Neural progenitor cell (in vitro differentiated cells): ENCODE results near the gene TAS2R16. TPM values are rescaled to one million over a fixed set of nuclear protein-coding genes. Genes with fewer than 3 reads are reported as not detected.
A peak's percentile ranks its signal among the peaks of the same experiment; 100 is the strongest.

Source experiments
- DNase-seq: peaks from one replicate; pipeline ENCODE4 v3.0.0-alpha.2; 2016; ENCODE audit warnings: low spot score
- H2AFZ ChIP-seq: fragments of 200-600 bp; sonication (generic); replicated peaks from 2 replicates; pipeline ENCODE4 v1.6.1; 2016; ENCODE audit warnings: antibody characterized with exemption
- H3F3A ChIP-seq: fragments of 200-600 bp; sonication (generic); 2 replicates; pipeline ENCODE4 v1.6.1; 2016; ENCODE audit warnings: antibody characterized with exemption, low read depth
- H3K27ac ChIP-seq: fragments of 200-600 bp; sonication (generic); 2 replicates; pipeline ENCODE4 v1.5.1; 2016; ENCODE audit warnings: mild to moderate bottlenecking
- H3K27me3 ChIP-seq: fragments of 200-600 bp; sonication (generic); 2 replicates; pipeline ENCODE4 v1.6.1; 2016; ENCODE audit warnings: mild to moderate bottlenecking, moderate library complexity
- H3K36me3 ChIP-seq: fragments of 200-600 bp; sonication (generic); 2 replicates; pipeline ENCODE4 v1.5.1; 2016
- H3K4me1 ChIP-seq: fragments of 200-600 bp; sonication (generic); 2 replicates; pipeline ENCODE4 v1.6.1; 2016; ENCODE audit warnings: mixed run types
- H3K4me2 ChIP-seq: fragments of 200-600 bp; sonication (generic); 2 replicates; pipeline ENCODE4 v1.6.1; 2016
- H3K4me3 ChIP-seq: fragments of 200-600 bp; sonication (generic); 2 replicates; pipeline ENCODE4 v1.5.1; 2016
- H3K79me2 ChIP-seq: fragments of 200-600 bp; sonication (generic); 2 replicates; pipeline ENCODE4 v1.6.1; 2016; ENCODE audit warnings: low read depth
- H3K9ac ChIP-seq: fragments of 200-600 bp; sonication (generic); 2 replicates; pipeline ENCODE4 v1.6.1; 2016
- H3K9me3 ChIP-seq: fragments of 200-600 bp; sonication (generic); 2 replicates; pipeline ENCODE4 v1.5.1; 2016; ENCODE audit warnings: low read depth
- H4K20me1 ChIP-seq: fragments of 200-600 bp; sonication (generic); 2 replicates; pipeline ENCODE4 v1.6.1; 2016; ENCODE audit warnings: low read depth
- H3K27ac Mint-ChIP-seq: 3 replicates; pipeline ENCODE4 v1.8.0; 2021; ENCODE audit warnings: mixed read lengths
- H3K27me3 Mint-ChIP-seq: 2 replicates; pipeline ENCODE4 v1.8.0; 2022; ENCODE audit warnings: low read depth, mild to moderate bottlenecking, inconsistent platforms, moderate library complexity, mixed read lengths; ENCODE audit not compliant: insufficient read depth
- H3K36me3 Mint-ChIP-seq: 3 replicates; pipeline ENCODE4 v1.8.0; 2021; ENCODE audit warnings: mixed read lengths
- H3K4me1 Mint-ChIP-seq: 3 replicates; pipeline ENCODE4 v1.8.0; 2021; ENCODE audit warnings: mixed read lengths
- H3K4me3 Mint-ChIP-seq: 3 replicates; pipeline ENCODE4 v1.8.0; 2021; ENCODE audit warnings: mild to moderate bottlenecking, moderate library complexity, mixed read lengths
- H3K9me3 Mint-ChIP-seq: 3 replicates; pipeline ENCODE4 v1.8.0; 2020; ENCODE audit warnings: mixed read lengths
- EZH2 ChIP-seq: fragments of 200-600 bp; sonication (generic); IDR thresholded peaks from 2 replicates; pipeline ENCODE4 v1.6.1; 2017; ENCODE audit warnings: antibody characterized with exemption, mild to moderate bottlenecking, moderate library complexity
- EZH2phosphoT487 ChIP-seq: fragments of 200-600 bp; sonication (generic); IDR thresholded peaks from 2 replicates; pipeline ENCODE4 v1.6.1; 2017; ENCODE audit warnings: antibody characterized with exemption
- total RNA-seq: library from RNA; depleted of rRNA; stranded (reverse); fragments of >200 nt; gene quantifications from 2 replicates; pipeline ENCODE4 v1.2.3, GENCODE V29; 2015; ENCODE audit warnings: low replicate concordance
- TF ChIP-seq, protein P1 (sequence below): fragments of 200-600 bp; sonication (generic); IDR thresholded peaks from 2 replicates; pipeline ENCODE4 v1.5.1; 2017; ENCODE audit warnings: antibody characterized with exemption, mild to moderate bottlenecking

Gene TAS2R16
- total RNA-seq, 1 donor from 2014 or later: not detected

DNA sequence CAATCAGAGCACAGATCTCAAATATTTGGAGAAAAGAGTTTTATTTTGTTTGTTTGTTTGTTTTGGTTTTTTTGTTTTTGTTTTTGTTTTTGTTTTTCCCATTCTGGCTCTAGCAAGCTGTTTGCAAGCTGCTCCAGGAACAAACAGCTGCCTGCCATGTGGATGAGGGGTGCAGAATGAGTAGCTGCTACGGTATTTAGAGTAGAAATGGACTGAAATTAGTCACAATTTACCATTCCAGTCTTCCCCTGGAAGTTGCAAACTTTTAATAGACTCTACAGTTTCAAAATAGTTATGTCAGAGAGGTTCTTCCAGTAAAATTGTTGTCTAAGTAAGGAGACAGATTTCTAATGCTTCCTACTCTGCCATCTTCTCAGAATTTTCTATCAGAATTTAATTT, 27.1 kb upstream of the TAS2R16 start:
- TF ChIP-seq EZH2 (no peak), EZH2phosphoT487 (no peak)
- TF ChIP-seq, protein P1, sequence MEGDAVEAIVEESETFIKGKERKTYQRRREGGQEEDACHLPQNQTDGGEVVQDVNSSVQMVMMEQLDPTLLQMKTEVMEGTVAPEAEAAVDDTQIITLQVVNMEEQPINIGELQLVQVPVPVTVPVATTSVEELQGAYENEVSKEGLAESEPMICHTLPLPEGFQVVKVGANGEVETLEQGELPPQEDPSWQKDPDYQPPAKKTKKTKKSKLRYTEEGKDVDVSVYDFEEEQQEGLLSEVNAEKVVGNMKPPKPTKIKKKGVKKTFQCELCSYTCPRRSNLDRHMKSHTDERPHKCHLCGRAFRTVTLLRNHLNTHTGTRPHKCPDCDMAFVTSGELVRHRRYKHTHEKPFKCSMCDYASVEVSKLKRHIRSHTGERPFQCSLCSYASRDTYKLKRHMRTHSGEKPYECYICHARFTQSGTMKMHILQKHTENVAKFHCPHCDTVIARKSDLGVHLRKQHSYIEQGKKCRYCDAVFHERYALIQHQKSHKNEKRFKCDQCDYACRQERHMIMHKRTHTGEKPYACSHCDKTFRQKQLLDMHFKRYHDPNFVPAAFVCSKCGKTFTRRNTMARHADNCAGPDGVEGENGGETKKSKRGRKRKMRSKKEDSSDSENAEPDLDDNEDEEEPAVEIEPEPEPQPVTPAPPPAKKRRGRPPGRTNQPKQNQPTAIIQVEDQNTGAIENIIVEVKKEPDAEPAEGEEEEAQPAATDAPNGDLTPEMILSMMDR: no peak
- Mint-ChIP-seq H3K9me3 (peaks cover 12% of the 10 kb centered on the region), H3K4me3 (no peak overlapping the region), H3K27me3 (no peaks in the 10 kb centered on the region), H3K4me1 (peaks cover under 1% of the 10 kb centered on the region), H3K27ac (no peak overlapping the region), H3K36me3 (no peaks in the 10 kb centered on the region)
- no peaks in the 10 kb centered on the region for H3K4me1 ChIP-seq
- H4K20me1 ChIP-seq: no peaks in the 10 kb centered on the region
- no peaks in the 10 kb centered on the region for H3F3A ChIP-seq
- H3K27me3 ChIP-seq: no peaks in the 10 kb centered on the region
- H3K27ac ChIP-seq: no peak overlapping the region
- H3K79me2 ChIP-seq: no peaks in the 10 kb centered on the region
- no peak overlapping the region for H3K4me3 ChIP-seq
- peak overlapping the region; percentile 85 for H2AFZ ChIP-seq
- DNase-seq: no peak
- H3K9me3 ChIP-seq: no peaks in the 10 kb centered on the region
- no peak overlapping the region for H3K4me2 ChIP-seq
- no peak overlapping the region for H3K9ac ChIP-seq
- peaks cover 6% of the 10 kb centered on the region for H3K36me3 ChIP-seq

- no peaks in the 10 kb centered on the region for H3K27me3 ChIP-seq
- no peak overlapping the region for H3K27ac ChIP-seq
- H2AFZ ChIP-seq: no peak overlapping the region
- no peaks in the 10 kb centered on the region for H3K36me3 Mint-ChIP-seq
- no peaks in the 10 kb centered on the region for H3K79me2 ChIP-seq
- H3K9ac ChIP-seq: no peak overlapping the region
- no peak for TF ChIP-seq EZH2phosphoT487
- TF ChIP-seq, protein P1: no peak
- TF ChIP-seq EZH2: no peak
- H3K9me3 Mint-ChIP-seq: no peaks in the 10 kb centered on the region
- no peaks in the 10 kb centered on the region for H3K4me1 ChIP-seq
- H3K4me1 Mint-ChIP-seq: peaks cover 3% of the 10 kb centered on the region
- no peaks in the 10 kb centered on the region for H3K36me3 ChIP-seq
- H3K4me3 Mint-ChIP-seq: no peak overlapping the region
- H3F3A ChIP-seq: no peaks in the 10 kb centered on the region
- H3K4me2 ChIP-seq: no peak overlapping the region
- H3K9me3 ChIP-seq: no peaks in the 10 kb centered on the region
- H3K4me3 ChIP-seq: no peak overlapping the region
- no peak for DNase-seq
- H3K27ac Mint-ChIP-seq: no peak overlapping the region
- H3K27me3 Mint-ChIP-seq: no peaks in the 10 kb centered on the region
- no peaks in the 10 kb centered on the region for H4K20me1 ChIP-seq
These were observed 16.9 kb upstream of the TAS2R16 start for GRCh38 chr7:123012435-123012834.

DNA sequence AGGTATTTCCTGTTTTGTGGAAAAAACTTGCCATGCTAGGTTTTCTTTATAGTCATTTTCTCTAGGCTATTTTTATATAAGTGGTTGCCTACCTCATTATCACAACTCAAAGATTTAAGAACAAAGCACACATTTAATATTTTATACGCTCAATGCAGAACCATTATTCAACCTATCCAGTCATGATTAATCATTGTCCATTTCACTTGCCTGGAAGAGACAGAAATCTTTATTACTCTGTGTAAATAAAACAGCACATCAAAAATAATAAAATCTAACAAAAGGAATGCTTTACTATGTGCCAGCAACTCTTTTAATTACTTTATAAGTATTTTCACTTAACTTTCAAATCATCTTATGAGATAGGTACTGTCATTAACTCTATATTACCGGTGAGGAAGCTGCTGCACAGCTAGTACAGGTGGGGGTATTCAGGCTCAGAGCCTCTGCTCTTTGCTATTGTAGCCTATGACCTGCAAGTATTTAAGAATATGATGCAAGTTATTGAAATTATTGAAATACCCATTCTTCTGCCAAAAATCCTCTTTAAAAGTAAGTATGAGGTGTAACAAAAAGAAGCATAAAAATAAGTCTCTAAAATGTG, 16.4 kb upstream of the TAS2R16 start:
- Histone ChIP-seq H3K9me3 (no peaks in the 10 kb centered on the region), H3K4me2 (no peak overlapping the region), H3K4me3 (no peak overlapping the region), H3K27ac (no peak overlapping the region), H2AFZ (no peak overlapping the region), H3K9ac (no peak overlapping the region), H3K4me1 (no peaks in the 10 kb centered on the region), H3F3A (no peaks in the 10 kb centered on the region), H3K79me2 (no peaks in the 10 kb centered on the region), H3K27me3 (no peaks in the 10 kb centered on the region), H3K36me3 (no peaks in the 10 kb centered on the region), H4K20me1 (no peaks in the 10 kb centered on the region)
- Mint-ChIP-seq H3K36me3 (no peaks in the 10 kb centered on the region), H3K4me1 (peaks cover 3% of the 10 kb centered on the region), H3K27me3 (no peaks in the 10 kb centered on the region), H3K9me3 (no peaks in the 10 kb centered on the region), H3K4me3 (no peak overlapping the region), H3K27ac (no peak overlapping the region)
- TF ChIP-seq, protein P1: no peak
- TF ChIP-seq EZH2phosphoT487: no peak
- TF ChIP-seq EZH2: no peak
- DNase-seq: no peak
